G401 (cell line): ENCODE data around the gene HTRA1. TPM values are rescaled to one million over a fixed set of nuclear protein-coding genes. Genes with fewer than 3 reads are reported as not detected.

ENCODE experiments used
- DNase-seq: peaks from one replicate; pipeline ENCODE4 v3.0.0-alpha.2; 2015; ENCODE audit warnings: low spot score
- in situ Hi-C: cut with HindIII; loops from 2 replicates; pipeline ENCODE4 v1.10.0; 2016; ENCODE audit warnings: low sequenced_read_pairs, mixed read lengths
- total RNA-seq: library from RNA; depleted of rRNA; stranded (reverse); fragments of >200 nt; shearing (Covaris generic); gene quantifications from 2 replicates; pipeline ENCODE4 v1.2.3, GENCODE V29; 2014

HTRA1 gene
- total RNA-seq, 1 experiment from 2014 or later = 4.5 TPM

DNA sequence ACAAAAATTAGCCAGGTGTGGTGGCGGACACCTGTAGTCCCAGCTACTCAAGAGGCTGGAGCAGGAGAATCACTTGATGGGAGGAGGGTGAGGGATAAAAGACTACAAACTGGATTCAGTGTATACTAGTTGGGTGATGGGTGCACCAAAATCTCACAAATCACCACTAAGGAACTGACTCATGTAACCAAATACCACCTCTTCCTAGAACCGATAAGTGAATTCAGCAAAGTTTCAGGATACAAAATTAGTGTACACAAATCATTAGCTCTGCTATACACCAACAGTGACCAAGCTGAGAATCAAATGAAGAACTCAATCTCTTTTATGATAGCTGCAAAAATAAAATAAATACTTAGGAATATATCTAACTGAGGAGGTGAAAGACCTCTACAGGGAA, 76.2 kb downstream of the HTRA1 start:
- DNase-seq = no peak
- in situ Hi-C loops = no loop called here

DNA sequence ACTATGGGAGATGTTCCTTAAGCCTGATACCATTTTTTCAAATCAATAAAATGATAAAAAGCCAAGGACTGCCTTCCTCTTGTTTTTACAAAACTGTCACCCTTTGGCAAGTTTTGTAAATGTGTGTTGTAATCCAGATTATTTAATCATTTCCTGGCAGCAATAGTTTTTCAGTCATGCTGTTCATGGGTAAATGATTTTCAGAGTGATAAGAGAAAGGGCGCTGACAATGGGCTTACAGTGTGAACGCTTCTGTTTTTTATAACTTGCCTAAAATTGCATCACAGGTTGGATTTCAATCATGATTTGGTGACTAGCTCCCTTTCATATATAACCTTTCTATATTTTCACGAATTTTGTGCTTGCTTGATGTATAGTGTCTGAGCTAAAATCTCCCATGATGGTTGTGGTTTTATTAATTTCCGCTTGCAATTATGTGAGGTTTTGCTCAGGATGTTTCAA, 80.2 kb downstream of the HTRA1 start:
- in situ Hi-C loops = no loop called here
- no peak for DNase-seq

DNA sequence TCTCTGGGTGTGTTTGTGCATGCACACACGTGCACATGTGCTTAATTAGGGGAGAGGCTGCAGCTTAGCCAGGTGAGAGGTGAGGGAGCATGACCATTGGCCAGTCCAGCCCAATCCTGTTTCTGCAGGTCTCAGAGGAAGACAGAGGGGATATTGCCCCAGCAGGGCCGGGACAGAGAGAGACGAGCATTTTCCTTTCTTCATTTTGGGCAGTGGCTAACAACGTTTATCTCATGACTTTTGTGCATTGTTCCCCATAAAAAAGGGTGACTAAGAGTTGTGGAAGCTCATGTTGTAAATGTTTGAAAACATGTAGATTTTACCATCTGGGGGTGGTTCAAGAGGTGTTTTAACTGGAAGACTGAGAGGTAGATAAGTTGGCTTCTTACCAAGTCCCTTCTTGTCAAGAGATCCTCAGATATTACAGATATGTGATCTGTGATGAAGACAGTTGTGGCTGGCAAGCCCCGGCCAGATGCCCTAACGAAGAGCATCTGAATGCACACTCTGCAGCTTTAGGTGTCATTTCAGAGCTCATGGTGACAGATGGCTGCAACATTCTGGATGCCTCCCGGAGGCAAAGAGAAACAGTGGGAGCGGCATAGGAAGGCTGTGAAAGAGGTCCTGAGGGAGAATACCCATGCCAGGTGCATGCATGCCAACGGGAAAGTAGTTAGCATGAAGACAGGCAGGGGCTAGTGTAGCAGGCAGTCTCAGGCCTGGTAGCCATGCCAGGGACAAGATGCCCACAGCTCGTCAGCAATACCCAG, 82.5 kb downstream of the HTRA1 start:
- no peak for DNase-seq
- in situ Hi-C loops = no loop called here

- no peak for DNase-seq
- in situ Hi-C loops = no loop called here
Measured at GRCh38 chr10:122544493-122544892, 83.1 kb downstream of the HTRA1 start.

GRCh38 chr10:122546242-122546641, 84.9 kb downstream of the HTRA1 start:
- DNase-seq = no peak
- in situ Hi-C loops = no loop called here

DNA sequence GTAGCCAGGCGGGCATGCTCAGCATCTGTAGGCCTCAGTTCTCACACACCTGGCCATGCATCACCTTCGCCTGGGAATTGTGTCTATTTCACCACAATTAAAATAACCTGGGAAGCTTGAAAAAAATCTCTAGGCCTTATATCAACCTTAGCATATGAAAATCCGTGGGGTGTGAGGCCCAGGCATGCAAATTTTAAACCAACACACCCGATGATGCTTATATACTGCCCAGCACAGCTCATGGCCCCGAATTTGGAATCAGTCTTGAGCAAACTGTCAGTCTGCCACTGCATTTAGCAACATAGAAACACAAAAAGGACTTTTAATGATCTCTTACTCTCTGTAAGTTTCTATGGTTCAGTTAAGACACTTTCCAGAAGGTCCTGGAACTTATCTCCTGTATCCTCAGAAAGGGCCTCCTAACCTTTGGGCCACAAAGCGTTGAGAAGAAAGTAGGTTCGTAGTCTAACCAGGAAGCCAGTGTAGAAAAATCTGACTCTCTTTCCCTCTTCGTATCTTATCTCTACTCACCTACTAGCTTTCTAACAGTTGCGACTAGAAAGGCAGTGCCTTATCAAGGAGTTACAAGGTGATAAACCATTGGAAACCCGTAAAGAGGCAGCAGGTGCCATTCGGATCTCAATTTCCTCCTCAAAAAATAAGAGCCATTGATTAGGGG, 87.2 kb downstream of the HTRA1 start:
- in situ Hi-C loops = no loop called here

GRCh38 chr10:122549636-122550035, 88.3 kb downstream of the HTRA1 start:
- in situ Hi-C loops = no loop called here
- DNase-seq = no peak

More for the DNA sequence above, 87.2 kb downstream of the HTRA1 start:
- DNase-seq = no peak

GRCh38 chr10:122550427-122550826, 89.1 kb downstream of the HTRA1 start:
- in situ Hi-C loops = no loop called here
- no peak for DNase-seq

- in situ Hi-C loops = no loop called here
- DNase-seq = no peak
Measured at GRCh38 chr10:122550983-122551382, 89.6 kb downstream of the HTRA1 start.

DNA sequence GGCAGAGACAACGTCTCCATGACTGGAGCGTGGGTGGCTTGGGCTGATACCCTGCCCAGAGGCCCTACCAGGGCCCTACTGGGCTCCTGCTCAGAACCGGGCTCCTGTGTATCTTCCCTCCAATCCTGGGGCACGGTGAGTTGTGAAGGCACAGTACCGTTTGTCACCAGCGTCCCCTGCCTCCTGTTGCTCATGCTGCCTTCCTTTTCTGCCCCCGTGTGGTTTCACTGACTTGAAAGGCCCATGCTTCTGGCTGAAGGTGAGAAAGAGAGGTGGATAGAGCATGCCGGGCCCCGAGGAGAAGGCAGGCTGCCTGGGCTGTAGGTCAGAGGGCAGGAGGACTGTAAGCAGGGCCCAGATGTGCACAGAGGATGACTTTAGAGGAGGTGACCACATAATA, 90.1 kb downstream of the HTRA1 start:
- DNase-seq = no peak
- in situ Hi-C loops = no loop called here

- in situ Hi-C loops = no loop called here
- no peak for DNase-seq
Measured at GRCh38 chr10:122553341-122553740, 92.0 kb downstream of the HTRA1 start.

GRCh38 chr10:122554131-122555036, 93.0 kb downstream of the HTRA1 start:
- in situ Hi-C loops = no loop called here
- no peak for DNase-seq

- DNase-seq = no peak
- in situ Hi-C loops = no loop called here
Measured at GRCh38 chr10:122555442-122555841, 94.1 kb downstream of the HTRA1 start.

GRCh38 chr10:122557516-122557915, 96.2 kb downstream of the HTRA1 start:
- DNase-seq = no peak
- in situ Hi-C loops = no loop called here

- DNase-seq = no peak
- in situ Hi-C loops = no loop called here
Measured at GRCh38 chr10:122558452-122558851, 97.1 kb downstream of the HTRA1 start.

GRCh38 chr10:122559228-122559627, 97.9 kb downstream of the HTRA1 start:
- in situ Hi-C loops = no loop called here
- no peak for DNase-seq

GRCh38 chr10:122560279-122560804, 99.0 kb downstream of the HTRA1 start, which contains the start of gene DMBT1:
Gene DMBT1, plus strand, starts transcription at chr10:122560754. Its CDS starts 17 bp downstream, at chr10:122560771.
- DNase-seq = no peak
- in situ Hi-C loops = no loop called here

DNA sequence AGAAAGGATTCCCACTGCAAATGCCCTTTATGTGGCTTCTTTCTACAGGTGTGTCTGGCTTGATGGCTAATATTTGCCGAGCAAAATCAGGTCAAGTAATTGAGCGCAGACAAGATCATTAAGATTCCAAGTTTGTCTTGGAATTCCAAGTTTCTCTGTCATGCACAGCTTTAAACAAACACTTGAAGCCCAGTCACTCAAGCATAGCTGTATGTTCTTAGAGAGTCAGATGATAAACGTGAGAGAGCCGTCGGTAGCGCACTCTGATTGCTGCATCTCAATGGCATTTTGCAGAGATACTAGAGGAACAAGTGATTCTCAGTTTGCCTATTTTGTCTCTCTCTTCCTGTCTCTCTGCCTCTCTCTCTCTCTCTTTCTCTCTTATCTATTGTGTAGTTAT, 99.9 kb downstream of the HTRA1 start:
- in situ Hi-C loops = no loop called here

GRCh38 chr10:122561792-122562191, 100.4 kb downstream of the HTRA1 start:
- DNase-seq = no peak
- in situ Hi-C loops = no loop called here

More for the DNA sequence above, 99.9 kb downstream of the HTRA1 start:
- DNase-seq = no peak
